Astrocyte of the cerebellum (primary cell): ENCODE measurements around the gene AJM1.
"Not testable (repeated sequence)": the region's sequence is repeated elsewhere in the genome, so short reads cannot be mapped to it uniquely, and the experiment has no call there.

Experiments used
- DNase-seq: peaks from one replicate; pipeline ENCODE4 v3.0.0-alpha.2; 2011; ENCODE audit warnings: low read depth
- H3K4me3 ChIP-seq: 2 replicates; pipeline ENCODE4 v1.5.1; 2011; ENCODE audit warnings: mild to moderate bottlenecking, low read depth, low read length, moderate library complexity
- in situ Hi-C: cut with HindIII; loops from 2 replicates; pipeline ENCODE4 v1.10.0; 2017; ENCODE audit warnings: low sequenced_read_pairs
- TF ChIP-seq, protein P1 (sequence below): IDR thresholded peaks from 2 replicates; pipeline ENCODE4 v1.5.1; 2012; ENCODE audit warnings: low read length, low read depth, moderate library complexity, mild to moderate bottlenecking; ENCODE audit errors: missing control alignments

Gene AJM1

DNA sequence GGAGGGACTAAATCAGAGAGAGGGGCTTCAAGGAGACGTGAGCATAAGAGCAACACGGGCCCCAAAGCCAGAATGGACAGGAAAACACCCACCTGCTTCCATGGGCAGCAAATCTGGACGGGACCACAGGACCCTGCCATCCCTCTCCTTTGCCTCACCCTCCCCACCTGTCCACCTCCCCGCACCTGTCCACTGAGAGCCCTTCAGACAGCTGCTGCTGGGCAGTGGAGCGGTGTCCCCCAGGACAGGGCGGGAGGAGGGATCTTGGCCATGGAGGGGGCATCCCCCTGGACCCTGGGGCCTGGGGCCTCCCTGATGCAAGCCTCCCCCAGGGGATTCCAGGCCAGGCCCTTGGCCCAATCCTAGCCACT, 43.6 kb upstream of the AJM1 start:
- DNase-seq, result no peak
- in situ Hi-C loops, result loop anchor here (25.0 kb wide), 1 partner anchor 239 kb away; the partner anchor contains the start of genes ABCA2, FUT7 and NPDC1
- H3K4me3 ChIP-seq, result no peak overlapping the region
- TF ChIP-seq, protein P1, sequence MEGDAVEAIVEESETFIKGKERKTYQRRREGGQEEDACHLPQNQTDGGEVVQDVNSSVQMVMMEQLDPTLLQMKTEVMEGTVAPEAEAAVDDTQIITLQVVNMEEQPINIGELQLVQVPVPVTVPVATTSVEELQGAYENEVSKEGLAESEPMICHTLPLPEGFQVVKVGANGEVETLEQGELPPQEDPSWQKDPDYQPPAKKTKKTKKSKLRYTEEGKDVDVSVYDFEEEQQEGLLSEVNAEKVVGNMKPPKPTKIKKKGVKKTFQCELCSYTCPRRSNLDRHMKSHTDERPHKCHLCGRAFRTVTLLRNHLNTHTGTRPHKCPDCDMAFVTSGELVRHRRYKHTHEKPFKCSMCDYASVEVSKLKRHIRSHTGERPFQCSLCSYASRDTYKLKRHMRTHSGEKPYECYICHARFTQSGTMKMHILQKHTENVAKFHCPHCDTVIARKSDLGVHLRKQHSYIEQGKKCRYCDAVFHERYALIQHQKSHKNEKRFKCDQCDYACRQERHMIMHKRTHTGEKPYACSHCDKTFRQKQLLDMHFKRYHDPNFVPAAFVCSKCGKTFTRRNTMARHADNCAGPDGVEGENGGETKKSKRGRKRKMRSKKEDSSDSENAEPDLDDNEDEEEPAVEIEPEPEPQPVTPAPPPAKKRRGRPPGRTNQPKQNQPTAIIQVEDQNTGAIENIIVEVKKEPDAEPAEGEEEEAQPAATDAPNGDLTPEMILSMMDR, result no peak

DNA sequence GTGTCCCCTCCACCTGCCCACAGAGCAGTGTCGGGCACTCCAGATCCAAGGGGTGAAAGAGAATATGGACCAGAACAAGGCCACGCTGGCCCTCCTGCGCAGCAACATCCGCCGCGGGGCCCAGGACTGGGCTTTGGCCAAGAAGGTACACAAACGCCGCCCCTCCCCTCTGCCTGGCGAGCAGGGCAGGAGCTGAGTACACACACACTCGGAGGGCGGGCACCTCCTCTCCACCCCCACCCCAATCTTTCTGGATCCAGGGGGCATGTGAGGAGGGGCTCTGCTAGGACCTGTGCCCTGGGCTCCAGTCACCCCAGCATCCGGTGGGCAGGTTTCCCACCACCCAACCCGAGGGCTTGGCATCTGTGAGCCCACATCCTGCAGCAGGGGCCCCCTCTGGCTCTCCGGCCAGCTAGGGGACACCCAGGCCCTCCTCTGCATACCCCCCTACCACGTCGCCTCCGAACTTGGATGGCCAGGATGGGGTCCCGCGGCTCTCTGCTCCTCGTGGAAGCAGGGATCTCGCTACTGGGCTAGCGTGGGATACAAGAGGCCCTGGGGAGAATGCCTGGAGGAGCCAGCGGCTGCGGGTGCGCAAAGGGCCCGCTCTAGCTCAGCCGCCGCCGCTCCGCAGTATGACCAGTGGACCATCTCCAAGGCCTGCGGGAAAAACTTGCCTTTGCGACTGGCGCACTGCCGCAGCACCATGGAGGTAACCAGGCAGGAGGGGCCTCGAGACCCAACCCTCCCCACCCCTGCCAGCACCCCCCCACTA, 43.0 kb upstream of the AJM1 start:
- in situ Hi-C loops, result loop anchor here (25.0 kb wide), 1 partner anchor 238 kb away; the partner anchor contains the start of genes ABCA2, FUT7 and NPDC1
- TF ChIP-seq, protein P1, result no peak
- no peak for DNase-seq
- no peak overlapping the region for H3K4me3 ChIP-seq

DNA sequence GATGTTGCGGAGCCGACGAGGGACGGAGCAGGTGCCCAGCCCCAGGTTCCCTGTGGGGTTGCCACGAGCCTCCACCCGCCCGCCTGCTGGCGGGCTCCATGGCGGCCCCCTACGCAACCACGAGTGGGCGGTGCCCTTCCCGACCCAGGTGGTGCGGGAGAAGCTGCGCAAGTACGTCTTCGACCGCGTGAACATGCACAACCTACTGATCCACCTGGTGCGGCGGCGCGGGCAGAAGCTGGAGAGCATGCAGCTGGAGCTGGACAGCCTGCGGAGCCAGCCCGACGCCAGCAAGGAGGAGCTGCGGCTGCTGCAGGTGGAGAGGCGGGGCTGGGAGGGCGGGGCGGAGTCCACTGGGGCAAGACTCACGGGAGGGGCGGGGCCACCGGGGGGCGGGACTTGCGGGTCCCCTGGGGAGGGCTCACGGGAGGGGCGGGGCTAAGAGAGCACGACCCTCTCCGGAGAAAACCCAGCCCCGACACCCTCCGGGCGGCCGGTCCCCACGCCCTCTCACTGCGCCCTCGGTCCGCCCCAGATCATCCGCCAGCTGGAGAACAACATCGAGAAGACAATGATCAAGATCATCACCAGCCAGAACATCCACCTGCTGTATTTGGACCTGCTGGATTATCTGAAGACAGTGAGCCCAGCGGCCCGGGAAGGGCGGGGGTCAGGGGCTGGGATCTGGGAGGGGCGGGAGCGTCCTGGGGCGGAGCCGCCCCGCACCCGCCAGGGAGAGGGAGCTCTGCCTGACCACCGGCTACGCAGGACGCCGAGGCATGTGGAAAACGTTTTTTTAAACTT, 42.2 kb upstream of the AJM1 start:
- in situ Hi-C loops, result loop anchor here (25.0 kb wide), 1 partner anchor 237 kb away; the partner anchor contains the start of genes ABCA2, FUT7 and NPDC1
- TF ChIP-seq, protein P1, result no peak
- no peak for DNase-seq
- H3K4me3 ChIP-seq, result peak overlapping the region; percentile 18

DNA sequence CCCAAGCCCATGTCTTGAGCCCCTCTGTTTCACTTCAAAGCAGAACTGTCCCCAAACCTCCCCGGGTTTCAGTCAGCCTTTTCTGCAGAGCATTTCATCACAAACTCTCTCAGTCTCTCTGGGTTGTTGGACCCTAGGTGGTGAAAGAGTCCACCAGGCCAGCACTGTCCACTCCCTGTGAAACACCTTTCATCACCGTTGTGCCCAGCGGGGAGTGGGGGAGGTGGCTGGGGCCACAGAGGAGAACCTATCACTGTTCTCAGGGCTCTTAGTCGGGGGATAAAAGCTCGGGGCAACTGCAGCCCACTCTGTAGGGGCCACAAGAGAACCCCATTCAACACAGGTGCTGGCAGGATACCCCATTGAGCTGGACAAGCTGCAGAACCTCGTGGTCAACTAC, 40.0 kb upstream of the AJM1 start:
- DNase-seq, result no peak
- TF ChIP-seq, protein P1, result no peak
- H3K4me3 ChIP-seq, result no peak overlapping the region
- in situ Hi-C loops, result no loop called here

DNA sequence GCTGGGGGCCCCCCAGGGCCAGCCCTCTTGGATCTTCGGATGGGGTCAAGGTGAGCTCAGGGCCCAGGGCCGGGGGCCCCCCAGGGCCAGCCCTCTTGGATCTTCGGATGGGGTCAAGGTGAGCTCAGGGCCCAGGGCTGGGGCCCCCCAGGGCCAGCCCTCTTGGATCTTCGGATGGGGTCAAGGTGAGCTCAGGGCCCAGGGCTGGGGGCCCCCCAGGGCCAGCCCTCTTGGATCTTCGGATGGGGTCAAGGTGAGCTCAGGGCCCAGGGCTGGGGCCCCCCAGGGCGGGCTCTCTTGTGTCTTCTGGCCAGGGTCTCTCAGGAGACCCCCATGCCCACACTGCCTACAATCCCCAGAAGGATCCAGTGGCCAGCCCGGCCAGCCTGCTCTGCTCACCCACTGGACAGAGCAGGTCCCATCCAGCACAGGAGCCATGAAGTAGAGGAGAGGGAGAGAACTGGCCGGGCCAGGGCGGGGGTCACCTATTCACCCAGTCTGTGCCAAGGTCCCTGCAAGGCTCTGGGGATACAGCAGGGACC, 39.2 kb upstream of the AJM1 start:
- DNase-seq, in situ Hi-C loops, H3K4me3 ChIP-seq: not testable (repeated sequence)

DNA sequence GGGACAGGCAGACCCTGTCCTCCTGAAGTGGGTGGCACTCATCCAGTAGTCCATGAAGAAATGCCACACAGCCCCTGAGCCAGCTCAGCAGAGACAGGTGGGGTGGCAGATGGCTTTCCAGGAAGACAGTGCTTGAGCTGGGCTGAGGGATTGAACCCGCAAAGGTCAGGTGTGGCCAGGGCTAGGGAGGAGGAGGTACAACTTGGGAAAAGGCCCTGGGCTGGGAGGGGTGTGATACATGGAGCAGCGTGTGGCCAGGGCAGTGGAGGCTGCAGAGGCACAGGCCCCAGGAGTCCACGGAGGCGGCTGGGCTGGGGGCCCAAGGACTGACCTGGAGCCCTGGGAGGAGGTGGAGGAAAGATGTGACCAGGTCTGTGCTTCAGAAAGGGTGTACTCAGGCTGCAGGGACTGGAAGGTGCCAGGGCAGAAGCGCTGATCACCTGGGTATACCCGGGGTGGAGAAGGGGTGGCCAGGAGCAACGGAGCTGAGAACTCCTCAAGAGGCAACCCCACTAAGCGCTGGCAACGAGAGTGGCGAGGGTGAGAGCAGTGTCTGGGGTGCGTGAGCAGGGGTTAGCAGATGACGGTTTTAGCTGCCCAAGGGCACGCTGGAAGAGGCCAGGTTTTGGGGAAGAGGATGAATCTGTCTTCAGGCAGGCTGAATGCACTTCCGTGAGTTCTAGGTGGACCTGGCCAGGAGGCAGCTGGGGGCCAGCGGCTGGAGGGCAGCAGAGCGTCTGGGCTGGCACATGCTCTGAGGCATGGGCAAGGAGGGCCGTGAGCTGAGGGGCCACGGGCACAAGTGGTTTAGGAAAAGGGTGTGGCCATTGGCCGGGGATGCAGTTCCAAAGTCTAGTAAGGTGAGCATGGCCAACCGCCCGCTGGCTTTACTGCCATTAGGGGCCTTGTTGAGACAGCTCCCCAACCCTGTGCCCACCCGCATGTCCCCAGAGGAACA, 38.4 kb upstream of the AJM1 start:
- H3K4me3 ChIP-seq, result no peak overlapping the region
- no peak for DNase-seq
- TF ChIP-seq, protein P1, result no peak
- in situ Hi-C loops, result no loop called here
